GM12878 (cell line): ENCODE results near the gene MAL.

Experiments used
- CHD4 ChIP-seq: fragments of 200-600 bp; sonication (generic); IDR thresholded peaks from 2 replicates; pipeline ENCODE4 v1.6.1; 2016; ENCODE audit warnings: mild to moderate bottlenecking
- EGR1 ChIP-seq, 2 experiments: IDR thresholded peaks; 1 replicate in 1 of 2; 2 replicates in 1 of 2; pipeline ENCODE4 v1.6.1; 2011 to 2012; ENCODE audit warnings: low read depth in 2 of 2, low read length in 2 of 2, borderline replicate concordance in 1 of 2, mild to moderate bottlenecking in 1 of 2, moderate library complexity in 1 of 2
- EZH2 ChIP-seq: IDR thresholded peaks from 2 replicates; pipeline ENCODE4 v1.6.1; 2012; ENCODE audit warnings: low read depth, mild to moderate bottlenecking, control low read depth, inconsistent platforms, low read length, borderline replicate concordance; ENCODE audit not compliant: control insufficient read depth
- GABPA ChIP-seq: IDR thresholded peaks from 2 replicates; pipeline ENCODE4 v1.6.1; 2014; ENCODE audit warnings: antibody characterized with exemption, low read depth, mild to moderate bottlenecking, inconsistent platforms
- HDGF ChIP-seq: fragments of 450-650 bp; IDR thresholded peaks from 2 replicates; pipeline ENCODE4 v1.6.1; 2016; ENCODE audit warnings: antibody characterized with exemption
- TF ChIP-seq, protein P1 (sequence below), 3 experiments: IDR thresholded peaks in 2 of 3; conservative IDR thresholded peaks in 1 of 3; 2 replicates each; pipeline ENCODE4 v1.5.1; 2011; ENCODE audit warnings: low read depth in 3 of 3, low read length in 3 of 3, mild to moderate bottlenecking in 3 of 3, control low read depth in 2 of 3, moderate library complexity in 2 of 3, inconsistent platforms in 1 of 3, mixed read lengths in 1 of 3; ENCODE audit not compliant: control insufficient read depth in 2 of 3, insufficient read depth in 1 of 3; ENCODE audit errors: extremely low read depth in 1 of 3

DNA sequence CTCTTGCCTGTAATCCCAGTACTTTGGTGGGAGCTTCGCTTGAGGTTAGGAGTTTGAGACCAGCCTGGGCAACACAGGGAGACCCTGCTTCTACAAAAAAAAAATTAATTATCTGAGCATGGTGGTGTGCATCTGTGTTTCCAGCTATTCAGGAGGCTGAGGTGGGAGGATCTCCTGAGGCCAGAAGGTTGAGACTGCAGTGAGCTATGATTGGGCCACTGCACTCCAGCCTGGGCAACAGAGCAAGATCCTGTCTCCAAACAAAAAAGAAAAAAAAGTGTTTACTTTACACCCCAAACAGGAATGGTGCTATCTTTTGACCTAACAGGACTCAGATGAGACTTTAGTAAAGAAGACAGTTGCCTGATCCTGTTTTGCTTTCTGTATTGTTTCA lies 35.6 kb downstream of the MAL start:
- TF ChIP-seq GABPA (no peak), EGR1 (IDR thresholded peaks at IDR 0.05; ENCODE audit: borderline replicate concordance in 1 of 2, low read depth in 2 of 2, low read length in 2 of 2) (no peak), EZH2 (no peak), CHD4 (no peak), HDGF (no peak)
- TF ChIP-seq, protein P1, sequence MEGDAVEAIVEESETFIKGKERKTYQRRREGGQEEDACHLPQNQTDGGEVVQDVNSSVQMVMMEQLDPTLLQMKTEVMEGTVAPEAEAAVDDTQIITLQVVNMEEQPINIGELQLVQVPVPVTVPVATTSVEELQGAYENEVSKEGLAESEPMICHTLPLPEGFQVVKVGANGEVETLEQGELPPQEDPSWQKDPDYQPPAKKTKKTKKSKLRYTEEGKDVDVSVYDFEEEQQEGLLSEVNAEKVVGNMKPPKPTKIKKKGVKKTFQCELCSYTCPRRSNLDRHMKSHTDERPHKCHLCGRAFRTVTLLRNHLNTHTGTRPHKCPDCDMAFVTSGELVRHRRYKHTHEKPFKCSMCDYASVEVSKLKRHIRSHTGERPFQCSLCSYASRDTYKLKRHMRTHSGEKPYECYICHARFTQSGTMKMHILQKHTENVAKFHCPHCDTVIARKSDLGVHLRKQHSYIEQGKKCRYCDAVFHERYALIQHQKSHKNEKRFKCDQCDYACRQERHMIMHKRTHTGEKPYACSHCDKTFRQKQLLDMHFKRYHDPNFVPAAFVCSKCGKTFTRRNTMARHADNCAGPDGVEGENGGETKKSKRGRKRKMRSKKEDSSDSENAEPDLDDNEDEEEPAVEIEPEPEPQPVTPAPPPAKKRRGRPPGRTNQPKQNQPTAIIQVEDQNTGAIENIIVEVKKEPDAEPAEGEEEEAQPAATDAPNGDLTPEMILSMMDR (IDR thresholded peaks at IDR 0.05 in 2 of 3, conservative IDR thresholded peaks at IDR 0.05 in 1 of 3; ENCODE audit: control insufficient read depth in 2 of 3, extremely low read depth in 1 of 3, insufficient read depth in 1 of 3, low read depth in 3 of 3, low read length in 3 of 3) = no peak
